Measurements from ENCODE around the gene CD44.

Gene CD44

DNA sequence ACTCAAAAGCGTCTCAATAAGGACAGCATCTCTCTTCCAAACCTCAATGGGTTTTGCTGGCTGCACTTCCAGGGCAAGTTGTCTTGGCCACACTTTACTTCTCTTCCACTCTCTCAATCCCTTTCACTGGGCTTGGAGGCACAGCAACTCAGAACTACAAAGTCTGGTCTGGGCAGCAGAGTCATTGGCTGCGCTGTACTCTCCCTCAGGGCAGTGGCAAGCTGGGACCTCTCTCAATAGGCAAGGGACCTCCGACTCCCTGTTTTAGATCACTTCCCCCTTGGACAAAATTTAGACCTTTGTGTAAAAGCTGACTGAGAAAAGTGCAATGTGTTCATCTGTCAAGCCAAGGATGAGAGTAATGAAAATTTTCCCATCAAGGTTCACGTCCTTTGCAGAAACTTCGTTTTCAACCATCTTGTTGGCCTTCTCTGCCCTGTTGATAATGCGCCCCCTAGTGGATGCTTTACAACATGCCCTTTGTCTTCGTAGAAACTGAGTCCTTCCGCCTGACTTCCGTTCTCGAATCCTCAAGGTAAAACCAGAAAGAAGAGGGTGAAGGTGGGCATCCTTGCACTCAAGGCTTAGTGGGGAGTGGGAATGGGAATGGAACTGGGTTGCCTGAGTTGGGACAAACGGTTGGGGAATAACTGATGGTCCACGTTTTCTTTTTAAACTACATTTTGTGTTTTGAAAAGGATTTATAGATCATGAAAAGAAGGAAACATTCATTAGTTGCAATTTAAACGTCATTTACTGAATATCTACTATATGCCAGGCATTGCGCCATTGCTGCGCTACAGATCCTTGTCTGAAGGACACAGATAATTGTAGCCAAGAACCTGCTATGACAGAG lies 99.1 kb downstream of the CD44 start:
- DNase-seq (ENCODE audit: low read depth) = peak; percentile 30

GRCh38 chr11:35238882-35239281 lies 99.9 kb downstream of the CD44 start:
- DNase-seq (ENCODE audit: low read depth) = no peak

- no peak for DNase-seq (ENCODE audit: low read depth)
Measured at GRCh38 chr11:35239471-35240075, 100.6 kb downstream of the CD44 start.

DNA sequence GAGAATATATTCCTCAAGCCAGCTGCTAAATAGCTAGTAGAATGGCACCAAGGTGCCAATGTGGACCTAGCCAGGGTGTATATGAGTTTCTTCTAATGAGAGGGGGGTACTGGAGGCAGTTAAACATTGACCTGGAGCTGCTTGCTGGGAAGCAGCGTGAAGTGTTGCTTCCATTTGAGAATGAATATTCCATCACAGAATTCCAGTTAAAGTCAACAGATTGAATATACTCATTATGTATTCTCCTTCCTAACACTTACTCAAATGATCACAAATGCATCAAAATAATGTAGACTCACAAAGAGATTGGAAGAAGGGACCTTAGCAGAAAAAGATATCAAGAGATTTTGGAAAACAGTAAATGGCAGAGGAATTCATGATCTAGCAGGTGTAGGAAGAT lies 102.1 kb downstream of the CD44 start:
- DNase-seq (ENCODE audit: low read depth) = no peak

DNA sequence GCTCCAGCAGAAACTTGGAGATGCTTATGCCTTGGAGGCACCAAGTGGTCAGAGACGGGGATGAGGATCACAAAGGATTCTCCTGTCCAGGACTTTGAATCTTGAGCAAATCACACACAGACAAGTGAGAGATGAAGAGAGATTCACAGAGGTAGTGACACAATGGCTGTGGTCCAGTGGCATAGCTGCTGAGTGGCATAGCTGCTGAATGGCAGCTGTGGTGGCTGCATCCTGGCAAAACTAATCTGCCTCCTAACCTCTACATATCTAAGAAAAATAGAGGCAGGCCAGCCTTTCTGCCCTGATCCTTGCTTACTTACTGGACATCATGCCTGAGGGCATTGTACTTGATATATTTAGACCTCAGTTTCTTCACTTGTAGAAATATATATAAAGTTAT lies 102.6 kb downstream of the CD44 start:
- no peak for DNase-seq (ENCODE audit: low read depth)

- no peak for DNase-seq (ENCODE audit: low read depth)
Measured at GRCh38 chr11:35242412-35243242, 103.7 kb downstream of the CD44 start.

GRCh38 chr11:35243774-35244173 lies 104.8 kb downstream of the CD44 start:
- DNase-seq (ENCODE audit: low read depth) = no peak

GRCh38 chr11:35245056-35245455 lies 106.1 kb downstream of the CD44 start:
- DNase-seq (ENCODE audit: low read depth) = no peak

GRCh38 chr11:35245786-35246185 lies 106.8 kb downstream of the CD44 start:
- DNase-seq (ENCODE audit: low read depth) = no peak

DNA sequence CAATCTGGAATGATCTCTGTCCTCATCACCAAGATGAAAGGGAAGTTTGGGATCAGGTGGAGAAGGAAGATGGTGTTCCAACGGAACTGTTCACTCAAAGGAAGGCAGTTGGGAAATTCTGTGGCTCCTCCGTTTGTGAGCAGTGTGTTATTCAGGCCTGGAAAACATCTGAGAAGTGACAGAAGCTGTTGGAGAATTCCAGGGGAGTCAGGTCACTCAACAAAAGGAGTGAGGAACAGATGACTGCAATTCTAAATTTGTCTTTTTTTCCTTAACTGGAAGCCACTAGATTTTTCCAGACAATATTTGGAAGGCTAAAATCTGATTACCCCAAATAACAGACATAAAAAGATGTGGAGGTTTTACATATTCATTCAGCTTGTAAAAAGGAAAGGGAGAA lies 107.8 kb downstream of the CD44 start:
- DNase-seq (ENCODE audit: low read depth) = no peak

DNA sequence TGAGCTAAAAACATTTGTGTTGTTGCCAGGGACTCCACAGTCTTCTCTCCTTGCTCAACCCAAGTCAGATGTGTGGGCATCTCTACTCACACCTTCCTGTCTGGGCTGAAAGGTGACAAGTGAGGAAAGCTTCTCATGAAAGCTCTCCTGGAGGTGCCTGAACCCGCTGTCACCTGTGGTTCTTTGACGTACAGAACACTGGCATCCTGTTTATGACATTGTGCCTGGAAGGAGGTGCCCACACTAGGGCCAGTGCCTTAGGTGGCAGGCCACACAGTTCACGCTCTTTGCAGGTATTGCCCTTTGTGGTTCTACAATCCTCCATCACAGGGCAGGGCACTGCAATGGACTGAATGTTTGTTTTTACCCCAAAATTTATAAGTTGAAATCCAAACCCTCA lies 108.5 kb downstream of the CD44 start:
- peak; percentile 37 for DNase-seq (ENCODE audit: low read depth)

DNA sequence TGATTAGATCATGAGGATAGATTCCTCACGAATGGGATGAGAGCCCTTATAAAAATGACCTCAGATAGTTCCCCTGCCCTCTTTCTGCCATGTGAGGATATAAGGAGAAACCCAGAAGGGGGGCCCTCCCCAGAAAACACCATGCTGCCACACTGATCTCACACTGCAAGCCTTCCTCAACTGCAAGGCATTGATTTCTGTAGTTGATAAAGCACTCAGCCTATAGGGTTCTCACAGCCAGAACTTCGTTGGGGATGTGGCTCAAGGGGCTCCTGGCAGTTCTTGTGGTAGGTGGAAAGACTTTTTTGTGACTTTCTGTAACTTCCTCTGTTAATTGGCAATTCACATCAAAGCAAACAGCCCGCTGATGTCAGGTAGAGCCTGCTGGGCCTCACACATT lies 108.9 kb downstream of the CD44 start:
- DNase-seq (ENCODE audit: low read depth) = no peak

- DNase-seq (ENCODE audit: low read depth) = no peak
Measured at GRCh38 chr11:35248558-35249323, 109.8 kb downstream of the CD44 start.

DNA sequence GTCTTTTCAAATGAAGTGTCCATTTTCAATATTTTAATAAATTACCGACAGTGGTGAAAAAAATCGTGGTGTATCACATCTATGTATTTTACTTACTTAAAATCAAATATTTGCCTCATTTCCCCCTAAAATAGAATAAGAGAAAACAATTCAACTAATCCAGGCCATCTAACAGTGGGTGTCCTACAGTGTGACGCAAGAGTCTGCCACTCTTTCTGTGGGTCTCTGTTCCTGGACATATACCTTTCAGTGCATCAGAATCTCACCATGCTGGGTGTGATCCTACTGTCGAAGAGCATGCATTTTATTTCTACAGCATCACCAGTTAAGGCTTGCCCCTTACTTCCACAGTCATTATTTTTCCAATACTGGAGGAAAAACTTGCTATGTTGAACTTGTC lies 111.2 kb downstream of the CD44 start:
- no peak for DNase-seq (ENCODE audit: low read depth)

GRCh38 chr11:35250621-35251020 lies 111.7 kb downstream of the CD44 start:
- no peak for DNase-seq (ENCODE audit: low read depth)

DNA sequence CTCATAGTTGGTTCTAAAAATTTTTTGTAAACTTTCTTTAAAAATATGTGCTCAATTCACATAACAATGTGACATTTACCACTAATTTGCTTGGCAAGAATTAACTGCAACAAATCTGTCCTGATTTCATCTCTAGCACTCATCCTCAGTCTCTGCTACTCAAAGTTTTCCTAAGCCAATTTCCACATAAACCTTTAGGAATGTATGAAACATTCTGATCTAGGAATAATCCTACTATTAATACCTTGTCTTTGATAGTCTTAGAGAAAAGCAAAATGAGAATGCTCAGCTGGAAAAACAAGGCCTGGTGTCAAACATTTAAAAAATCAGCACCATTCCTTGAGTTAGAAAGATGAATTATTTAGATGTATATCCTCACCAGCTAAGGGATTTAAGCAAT lies 114.3 kb downstream of the CD44 start:
- no peak for DNase-seq (ENCODE audit: low read depth)

GRCh38 chr11:35255514-35255913 lies 116.5 kb downstream of the CD44 start:
- no peak for DNase-seq (ENCODE audit: low read depth)

DNA sequence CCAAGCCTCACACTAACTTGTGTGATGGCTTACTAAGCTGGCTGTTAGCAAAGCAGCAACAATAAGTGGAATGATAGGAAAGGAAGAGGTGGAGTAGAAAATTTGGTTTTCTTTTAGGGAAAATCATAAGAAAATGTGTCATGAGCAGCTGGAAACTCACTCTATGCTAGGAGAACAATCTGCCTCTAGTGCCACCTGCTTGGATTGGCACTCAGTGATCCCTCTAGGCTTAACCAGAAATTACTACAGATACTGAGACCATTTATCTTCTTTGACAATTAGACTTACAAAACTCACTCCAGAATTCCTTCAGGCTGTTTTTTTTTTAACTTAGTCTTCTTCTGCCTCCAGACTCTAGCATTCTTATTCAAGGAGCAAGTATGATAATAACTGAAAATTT lies 117.3 kb downstream of the CD44 start:
- DNase-seq (ENCODE audit: low read depth) = no peak

DNA sequence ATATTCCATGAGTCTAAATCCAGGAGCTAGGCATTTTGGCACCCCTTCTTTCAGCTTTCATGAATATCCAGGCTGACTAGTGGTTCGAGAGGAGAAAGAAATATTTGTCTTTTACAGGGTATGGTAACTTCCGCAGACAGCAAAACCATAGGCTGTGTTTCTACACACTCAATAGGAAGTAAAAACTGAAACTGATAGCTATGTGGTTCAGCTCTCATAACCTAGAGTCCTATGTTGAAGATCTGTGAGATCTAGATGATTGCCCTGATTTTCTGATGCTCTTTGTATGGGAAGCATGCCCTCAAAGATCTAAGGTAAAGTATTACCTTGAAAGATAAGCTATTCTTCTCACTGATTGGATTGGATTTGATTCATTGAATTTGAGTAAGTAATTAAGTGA lies 118.3 kb downstream of the CD44 start:
- DNase-seq (ENCODE audit: low read depth) = no peak

DNA sequence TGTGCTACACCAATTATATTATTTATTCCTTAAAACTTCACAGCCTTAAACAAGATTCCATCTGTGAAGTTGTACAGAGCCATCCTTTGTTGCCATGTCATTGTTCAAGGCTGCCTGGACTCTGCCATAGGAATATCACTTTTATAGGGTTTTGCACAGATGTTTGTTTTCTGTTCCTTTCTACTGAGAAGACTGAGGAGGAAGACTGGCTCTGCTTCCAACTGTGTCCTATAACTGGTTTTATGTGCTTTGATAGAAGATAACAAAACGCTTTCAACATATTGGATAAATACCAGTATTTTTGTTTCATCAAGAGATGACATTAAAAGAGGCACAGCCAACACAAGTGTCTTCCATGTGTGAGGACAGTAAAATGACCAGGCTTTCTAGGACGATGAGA lies 120.6 kb downstream of the CD44 start:
- DNase-seq (ENCODE audit: low read depth) = no peak

DNA sequence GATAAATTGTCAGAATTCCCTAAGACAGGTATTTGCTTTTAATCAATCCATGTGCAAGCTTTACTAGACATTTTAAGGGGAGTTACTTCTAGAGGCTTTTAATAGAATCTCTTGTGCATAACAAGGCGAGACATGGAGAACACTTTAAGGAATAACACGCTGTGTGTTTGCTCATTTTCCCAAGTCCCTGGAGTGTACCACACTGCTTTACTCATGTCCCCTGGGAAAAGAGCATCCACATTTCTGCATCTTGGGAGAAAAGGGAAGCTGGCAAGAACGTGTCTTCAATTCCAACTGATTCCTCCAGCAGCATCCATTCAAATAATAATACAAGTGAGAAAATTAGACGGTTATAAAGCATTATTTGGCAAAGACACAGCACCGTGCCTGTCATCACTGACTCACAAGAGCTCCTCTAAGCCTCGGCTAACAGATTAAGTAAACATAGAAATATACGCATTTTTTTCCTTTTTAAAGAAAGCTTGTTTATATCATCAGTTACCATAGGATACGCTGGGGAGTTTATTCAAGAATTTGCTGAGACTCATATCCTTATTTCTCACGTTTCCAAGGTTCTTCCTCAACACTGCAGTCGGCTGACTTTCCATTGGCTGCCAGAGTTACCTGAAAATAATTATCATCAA lies 121.5 kb downstream of the CD44 start:
- DNase-seq (ENCODE audit: low read depth) = no peak

GRCh38 chr11:35261197-35261596 lies 122.2 kb downstream of the CD44 start:
- DNase-seq (ENCODE audit: low read depth) = no peak

All from stimulated activated CD8-positive, alpha-beta memory T cell treated with anti-CD3 and anti-CD28 coated beads, Interleukin-12 subunit alpha, Interleukin-12 subunit beta, amount 100 ng/mL, for 1 hour (primary cell).